ENCODE measurements around the gene SLC3A2.

SLC3A2 gene

GRCh38 chr11:62882431-62882749 lies 1.7 kb downstream of the SLC3A2 start:
- DNase-seq: no peak

DNA sequence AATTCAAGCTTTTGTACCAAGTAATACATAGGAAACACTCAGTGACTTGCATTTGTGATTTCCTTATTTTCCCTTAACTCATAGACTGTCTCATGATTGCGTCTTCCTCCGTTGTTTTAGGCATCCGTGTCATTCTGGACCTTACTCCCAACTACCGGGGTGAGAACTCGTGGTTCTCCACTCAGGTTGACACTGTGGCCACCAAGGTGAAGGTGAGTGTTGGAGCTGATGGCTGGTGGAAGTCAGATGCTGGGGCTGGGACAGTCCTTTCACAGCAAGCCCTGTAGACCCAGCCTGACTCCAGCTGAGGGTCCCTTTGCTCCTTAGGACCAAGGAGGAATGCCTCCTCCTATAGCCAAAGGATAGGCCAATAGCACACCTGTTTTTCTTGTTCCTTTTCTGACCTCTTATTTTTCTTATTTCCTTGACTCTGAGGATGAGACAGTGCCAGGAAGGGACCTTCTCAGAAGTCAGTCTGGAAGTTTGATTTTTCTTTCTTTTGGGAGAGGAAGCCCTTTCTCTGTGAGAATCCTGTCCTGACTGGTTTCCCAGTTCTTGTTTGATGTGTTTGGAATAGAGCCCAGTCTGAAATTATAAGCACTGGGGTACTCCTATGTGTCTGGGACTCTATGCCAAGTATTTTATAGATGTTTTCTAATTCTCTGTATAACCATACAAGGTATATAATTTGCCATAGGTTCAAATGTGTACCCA lies 2.2 kb downstream of the SLC3A2 start:
- no peak for DNase-seq

DNA sequence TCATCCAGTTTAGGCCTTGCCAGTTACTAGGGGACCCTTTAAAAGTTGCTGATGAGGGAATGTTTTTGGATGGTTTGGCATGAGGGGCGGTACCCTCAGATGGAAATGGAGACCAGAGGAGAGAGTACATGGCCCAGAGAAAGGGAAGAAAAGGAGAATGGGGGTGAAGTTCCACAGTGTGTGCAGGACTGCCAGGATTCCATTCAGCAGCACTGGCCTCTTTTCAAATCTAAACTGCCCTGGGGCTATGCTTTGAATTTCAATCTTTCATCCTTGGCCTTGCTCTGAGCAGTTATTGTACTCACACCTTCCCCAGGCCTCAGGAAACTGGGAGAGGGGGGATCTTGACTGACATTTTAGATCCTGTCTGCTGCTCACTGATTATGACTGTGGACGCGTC lies 3.0 kb downstream of the SLC3A2 start:
- no peak for DNase-seq

DNA sequence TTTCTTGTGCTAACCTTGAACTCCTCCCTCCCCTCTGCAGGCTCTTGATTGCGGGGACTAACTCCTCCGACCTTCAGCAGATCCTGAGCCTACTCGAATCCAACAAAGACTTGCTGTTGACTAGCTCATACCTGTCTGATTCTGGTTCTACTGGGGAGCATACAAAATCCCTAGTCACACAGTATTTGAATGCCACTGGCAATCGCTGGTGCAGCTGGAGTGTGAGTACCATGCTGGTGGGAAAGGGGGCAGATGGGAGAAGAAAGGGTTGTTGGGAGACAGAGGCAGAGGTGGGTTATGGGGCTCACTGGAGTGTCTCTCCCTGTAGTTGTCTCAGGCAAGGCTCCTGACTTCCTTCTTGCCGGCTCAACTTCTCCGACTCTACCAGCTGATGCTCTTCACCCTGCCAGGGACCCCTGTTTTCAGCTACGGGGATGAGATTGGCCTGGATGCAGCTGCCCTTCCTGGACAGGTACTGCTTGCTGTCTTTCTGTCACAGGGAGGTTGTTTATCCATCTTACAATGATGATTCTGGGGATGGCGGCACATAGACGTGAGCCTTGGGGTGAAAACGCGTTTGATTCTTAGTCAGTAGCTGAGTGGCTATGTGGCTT lies 4.5 kb downstream of the SLC3A2 start:
- no peak for DNase-seq

DNA sequence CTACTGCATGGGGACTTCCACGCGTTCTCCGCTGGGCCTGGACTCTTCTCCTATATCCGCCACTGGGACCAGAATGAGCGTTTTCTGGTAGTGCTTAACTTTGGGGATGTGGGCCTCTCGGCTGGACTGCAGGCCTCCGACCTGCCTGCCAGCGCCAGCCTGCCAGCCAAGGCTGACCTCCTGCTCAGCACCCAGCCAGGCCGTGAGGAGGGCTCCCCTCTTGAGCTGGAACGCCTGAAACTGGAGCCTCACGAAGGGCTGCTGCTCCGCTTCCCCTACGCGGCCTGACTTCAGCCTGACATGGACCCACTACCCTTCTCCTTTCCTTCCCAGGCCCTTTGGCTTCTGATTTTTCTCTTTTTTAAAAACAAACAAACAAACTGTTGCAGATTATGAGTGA lies 7.7 kb downstream of the SLC3A2 start:
- no peak for DNase-seq

GRCh38 chr11:62889126-62889483 lies 8.4 kb downstream of the SLC3A2 start:
- DNase-seq: no peak

- no peak for DNase-seq
These were observed 9.1 kb downstream of the SLC3A2 start for GRCh38 chr11:62889484-62890437.

DNA sequence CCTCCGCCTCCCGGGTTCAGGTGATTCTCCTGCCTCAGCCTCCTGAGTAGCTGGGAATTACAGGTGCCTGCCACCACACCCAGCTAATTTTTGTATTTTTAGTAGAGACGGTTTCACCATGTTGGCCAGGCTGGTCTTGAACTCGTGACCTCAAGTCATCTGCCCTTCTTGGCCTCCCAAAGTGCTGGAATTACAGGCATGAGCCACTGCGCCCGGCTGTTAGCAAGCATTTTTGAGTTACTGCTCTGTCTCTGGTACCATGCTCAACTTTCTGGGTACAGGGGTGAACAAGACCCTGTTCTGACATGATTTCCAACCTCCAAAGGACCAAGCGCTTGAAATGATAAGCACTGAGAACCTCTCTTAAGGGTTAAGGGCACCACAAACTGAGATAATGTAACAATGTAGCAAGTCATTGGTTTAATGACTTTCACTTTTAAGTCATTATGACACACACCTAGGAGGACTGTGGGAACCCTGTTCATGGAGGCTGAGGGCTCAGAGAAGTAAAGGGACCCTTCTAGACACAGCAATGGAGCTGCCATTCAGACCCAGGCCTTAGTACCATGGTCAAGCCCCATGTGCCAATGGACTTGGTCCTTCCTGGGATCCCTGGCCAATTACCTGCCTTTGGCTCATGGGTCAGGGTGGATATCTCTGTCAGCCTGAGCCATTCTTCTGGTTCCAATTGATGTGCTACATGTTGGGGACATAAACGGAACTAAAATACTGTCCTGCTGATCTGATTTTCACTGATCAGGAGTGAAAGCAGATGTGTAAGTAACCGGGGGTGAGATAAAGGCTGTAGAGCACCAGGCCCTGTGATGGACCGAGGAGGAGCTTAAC lies 11.6 kb downstream of the SLC3A2 start:
- DNase-seq: no peak

GRCh38 chr11:62895501-62895900 lies 14.8 kb downstream of the SLC3A2 start:
- DNase-seq: no peak

- DNase-seq: no peak
These were observed 15.4 kb downstream of the SLC3A2 start for GRCh38 chr11:62896049-62896448.

GRCh38 chr11:62897311-62897710 lies 16.6 kb downstream of the SLC3A2 start:
- no peak for DNase-seq

GRCh38 chr11:62898027-62898426 lies 17.3 kb downstream of the SLC3A2 start:
- DNase-seq: no peak

- DNase-seq: no peak
These were observed 22.2 kb downstream of the SLC3A2 start for GRCh38 chr11:62902932-62903331.

GRCh38 chr11:62905296-62905695 lies 24.6 kb downstream of the SLC3A2 start:
- no peak for DNase-seq

DNA sequence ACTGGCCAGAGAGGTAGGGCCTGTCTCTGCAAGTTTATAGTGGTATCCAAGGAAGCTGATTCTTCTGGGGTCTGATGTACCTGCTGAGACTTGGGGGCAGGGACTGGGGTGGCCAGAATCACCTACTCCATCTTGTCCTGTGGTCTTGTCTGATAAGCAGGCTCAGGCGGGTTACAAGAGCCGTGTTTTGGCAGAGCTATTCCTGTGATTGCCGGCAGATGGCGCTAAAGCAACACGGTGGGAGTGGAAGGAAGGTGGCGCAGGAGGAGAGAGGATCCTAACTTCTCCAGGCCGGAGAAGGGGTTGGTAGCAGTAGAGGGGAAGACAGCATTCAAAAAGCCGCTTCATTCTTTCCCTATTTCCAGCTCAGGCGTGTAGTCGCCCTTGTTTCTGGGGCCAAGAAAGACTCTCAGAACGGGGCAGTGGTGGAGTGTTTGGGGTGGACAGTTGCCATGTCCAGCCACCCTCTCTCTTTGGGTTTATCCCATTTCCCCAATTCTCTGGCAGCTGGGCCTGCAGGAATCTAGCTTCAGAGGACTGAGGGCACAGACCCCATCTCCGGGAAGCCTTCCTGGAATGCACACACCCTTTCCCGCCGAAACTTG lies 25.3 kb downstream of the SLC3A2 start:
- peak; percentile 47 for DNase-seq

GRCh38 chr11:62908468-62909072 lies 27.9 kb downstream of the SLC3A2 start:
- DNase-seq: no peak

- peak; percentile 36 for DNase-seq
These were observed 28.6 kb downstream of the SLC3A2 start for GRCh38 chr11:62909107-62909894.

DNA sequence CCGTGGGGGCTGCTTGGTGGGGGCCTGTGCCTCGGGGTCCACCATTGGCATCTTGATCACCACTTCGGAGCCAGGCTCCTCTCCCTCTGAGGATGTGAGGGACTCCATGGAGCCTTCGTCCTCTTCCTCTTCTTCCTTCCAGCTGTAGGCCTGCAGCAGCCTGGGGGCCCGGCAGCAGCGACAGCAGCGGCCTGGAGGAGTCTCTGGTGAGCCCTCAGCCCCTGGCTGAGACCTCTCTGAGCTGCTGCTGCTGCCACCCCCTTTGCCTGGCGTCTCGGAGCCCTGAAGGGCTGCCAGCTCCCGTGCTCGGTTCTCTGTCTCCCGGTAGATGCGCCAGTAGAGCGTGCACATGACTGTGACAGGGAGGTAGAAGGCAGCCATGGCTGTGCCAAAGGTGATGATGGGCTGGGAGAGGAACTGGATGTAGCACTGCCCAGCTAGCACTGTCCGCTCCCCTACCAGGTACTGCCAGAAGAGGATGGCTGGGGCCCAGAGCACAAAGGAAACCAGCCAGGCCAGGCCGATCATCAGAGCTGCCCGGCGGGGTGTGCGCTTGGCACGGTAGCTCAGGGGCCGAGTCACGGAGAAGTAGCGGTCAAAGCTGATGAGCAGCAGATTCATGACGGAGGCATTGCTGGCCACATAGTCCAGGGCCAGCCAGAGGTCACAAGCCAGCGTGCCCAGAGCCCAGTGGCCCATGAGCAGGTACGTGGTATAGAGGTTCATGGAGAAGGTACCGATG lies 29.6 kb downstream of the SLC3A2 start:
- no peak for DNase-seq

DNA sequence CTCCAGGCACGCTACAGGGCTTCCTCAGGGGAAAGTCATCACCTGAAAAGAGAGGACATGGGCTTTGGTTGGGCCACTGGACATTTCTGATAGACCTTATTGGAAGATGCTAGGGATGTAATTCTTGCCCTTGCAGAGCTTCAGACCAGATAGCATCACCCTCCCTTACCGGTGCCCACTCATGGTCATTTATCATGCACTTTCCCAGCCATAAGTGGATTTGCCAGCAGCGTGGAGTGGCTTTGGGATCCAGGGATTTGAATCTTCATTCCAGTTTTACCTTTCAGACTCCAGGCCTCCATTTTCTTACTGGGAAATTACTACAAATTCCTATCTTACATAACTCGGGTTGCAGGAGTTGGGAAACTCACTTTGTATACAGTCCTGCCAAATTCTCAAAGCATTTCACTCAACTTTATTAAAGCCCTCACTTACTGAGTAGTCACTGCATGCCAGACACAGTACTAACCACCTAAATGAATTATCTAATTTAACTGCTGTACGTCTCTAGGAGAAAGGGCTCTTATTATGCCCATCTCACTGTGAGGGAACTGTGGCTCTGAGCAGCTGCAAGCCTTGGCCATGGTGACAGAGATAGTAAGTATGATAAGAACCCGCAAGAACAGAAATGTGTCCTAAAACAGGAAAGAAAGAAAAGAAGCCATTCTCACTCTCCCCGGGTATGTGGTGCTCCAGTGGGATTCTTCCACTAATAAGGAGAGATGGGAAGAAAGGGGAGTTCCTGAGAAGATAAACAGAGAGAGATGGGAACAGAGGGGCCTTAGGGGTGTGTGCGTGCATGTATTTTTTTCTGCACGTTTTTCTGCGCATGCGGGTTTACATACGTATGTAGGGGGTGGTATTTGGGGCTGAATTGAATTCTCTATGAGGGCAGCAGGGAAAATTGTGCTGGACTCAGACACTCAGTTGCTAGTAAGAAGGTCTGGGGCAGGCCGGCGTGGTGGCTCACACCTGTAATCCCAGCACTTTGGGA lies 30.7 kb downstream of the SLC3A2 start:
- DNase-seq: no peak
